ENCODE data around the gene EXOC2. TPM values are rescaled to one million over a fixed set of nuclear protein-coding genes. Genes with fewer than 3 reads are reported as not detected.

Gene EXOC2
- polyA plus RNA-seq, 10 donors, result 20.4 to 29.6 (median 23.9) TPM

GRCh38 chr6:502761-503160, 190.2 kb downstream of the EXOC2 start:
- no peak for DNase-seq

- DNase-seq, result no peak
These were observed 190.9 kb downstream of the EXOC2 start for GRCh38 chr6:501891-502601.

DNA sequence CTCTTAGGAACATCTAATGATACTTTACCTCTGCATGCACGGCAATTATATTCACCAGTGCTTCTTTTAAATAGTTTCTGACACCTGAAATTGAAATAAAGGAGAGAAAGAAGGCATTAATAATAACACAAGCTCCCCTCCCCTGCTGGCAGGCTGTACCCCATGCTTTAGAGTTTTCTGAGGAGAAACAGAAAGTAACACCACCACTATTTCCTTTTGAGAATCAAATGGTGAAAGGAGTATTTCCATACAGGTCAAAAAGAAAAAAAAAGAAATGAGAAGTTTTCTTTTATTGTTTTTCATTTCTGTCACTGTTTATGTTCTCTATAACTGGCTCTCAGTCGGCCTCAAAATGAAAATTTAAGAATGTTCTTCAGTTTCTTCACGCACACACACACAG, 193.3 kb downstream of the EXOC2 start:
- no peak for DNase-seq

GRCh38 chr6:498795-499231, 194.1 kb downstream of the EXOC2 start:
- no peak for DNase-seq

GRCh38 chr6:497258-497657, 195.7 kb downstream of the EXOC2 start:
- DNase-seq, result no peak

DNA sequence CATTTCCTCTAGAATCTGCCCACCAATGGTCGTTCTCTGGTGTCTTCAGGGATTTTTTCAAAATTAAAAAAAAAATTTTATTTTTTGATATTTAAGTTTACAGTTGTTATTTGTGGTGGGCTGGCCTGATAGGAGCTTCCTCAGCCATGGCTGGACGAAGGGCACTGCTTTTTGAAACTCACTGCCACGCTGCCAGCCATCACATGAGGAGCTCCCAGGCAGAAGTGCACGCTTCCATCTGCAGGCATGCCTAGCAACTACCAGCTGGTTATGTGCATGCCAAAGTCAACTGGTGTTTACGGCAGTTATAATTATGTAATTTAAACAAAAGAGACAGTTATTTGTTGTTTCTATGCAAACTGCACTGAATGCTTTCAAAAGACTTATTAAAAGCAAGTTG, 196.3 kb downstream of the EXOC2 start:
- DNase-seq, result no peak

DNA sequence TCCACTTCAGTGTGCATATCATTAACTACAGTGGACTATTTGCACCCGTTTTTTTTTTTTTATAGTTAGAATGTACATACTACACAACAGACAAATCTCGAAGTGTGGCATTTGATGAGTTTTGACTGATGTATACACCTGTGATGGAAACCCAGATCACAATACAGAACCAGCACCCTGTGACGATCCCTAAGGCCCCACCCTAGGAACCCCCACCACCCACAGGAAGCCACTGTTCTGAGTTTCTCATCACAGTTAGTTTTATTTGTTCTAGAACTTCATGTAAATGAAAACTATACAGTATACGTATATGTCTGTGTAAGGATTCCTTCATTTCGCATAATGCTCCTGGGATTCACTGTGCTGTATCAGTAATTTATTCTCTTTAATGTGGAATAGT, 198.5 kb downstream of the EXOC2 start:
- no peak for DNase-seq

- no peak for DNase-seq
These were observed 199.1 kb downstream of the EXOC2 start for GRCh38 chr6:493840-494239.

- DNase-seq, result no peak
These were observed 200.0 kb downstream of the EXOC2 start for GRCh38 chr6:492816-493414.

DNA sequence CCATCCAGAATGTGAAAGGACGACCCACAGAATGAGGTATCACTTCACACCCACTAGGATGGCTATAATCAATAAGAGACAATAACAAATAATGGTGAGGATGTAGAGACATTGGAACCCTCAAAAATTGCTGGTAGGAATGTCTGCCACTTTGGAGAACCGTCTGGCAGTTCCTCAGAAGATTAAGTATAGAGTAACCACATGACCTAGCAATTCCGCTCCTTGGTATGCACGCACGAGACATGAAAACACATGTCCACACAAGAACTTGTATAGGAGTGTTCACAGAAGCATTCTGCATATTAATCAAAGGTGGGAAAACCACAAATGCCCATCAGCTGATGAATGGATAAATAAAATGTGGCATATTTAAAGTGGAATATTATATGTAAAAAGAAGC, 200.8 kb downstream of the EXOC2 start:
- DNase-seq, result no peak

- no peak for DNase-seq
These were observed 201.7 kb downstream of the EXOC2 start for GRCh38 chr6:491233-491632.

DNA sequence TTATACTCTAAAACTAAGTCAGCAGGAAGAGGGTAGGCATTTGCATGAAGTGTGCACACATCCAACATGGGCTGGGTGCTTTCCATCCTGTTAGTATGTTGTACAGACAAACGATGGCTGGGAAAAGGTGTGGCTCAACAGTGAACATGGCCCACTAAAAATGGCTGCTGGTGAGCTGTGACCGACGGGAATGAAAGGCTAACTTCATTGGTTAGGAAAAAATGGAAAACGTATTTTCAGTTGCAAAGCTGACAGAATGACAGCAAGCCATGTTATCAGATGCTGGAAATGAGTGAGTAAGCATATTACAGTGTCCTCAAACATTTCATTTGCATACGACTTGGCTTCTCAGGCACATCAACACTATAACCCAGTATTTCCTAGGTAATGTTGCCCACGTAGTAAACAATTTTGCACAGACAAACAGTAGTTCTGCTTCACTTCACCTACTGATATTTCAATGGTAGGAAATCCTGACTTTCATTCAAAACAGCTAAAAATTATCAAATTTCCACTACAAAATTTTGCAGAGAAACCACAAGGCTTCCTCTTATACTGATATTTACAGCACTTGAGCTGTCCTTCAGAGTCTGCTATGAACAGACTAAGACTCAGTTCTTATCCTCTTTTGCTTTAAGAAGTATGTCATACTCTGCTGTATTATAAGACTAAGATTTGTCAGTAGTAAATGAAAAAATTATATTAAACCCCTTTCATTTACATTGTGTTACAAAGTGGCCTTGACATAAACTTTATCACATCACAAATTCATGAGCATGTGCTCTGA, 202.5 kb downstream of the EXOC2 start:
- no peak for DNase-seq

GRCh38 chr6:489762-490161, 203.2 kb downstream of the EXOC2 start:
- DNase-seq, result no peak

GRCh38 chr6:489001-489400, 203.9 kb downstream of the EXOC2 start:
- no peak for DNase-seq

DNA sequence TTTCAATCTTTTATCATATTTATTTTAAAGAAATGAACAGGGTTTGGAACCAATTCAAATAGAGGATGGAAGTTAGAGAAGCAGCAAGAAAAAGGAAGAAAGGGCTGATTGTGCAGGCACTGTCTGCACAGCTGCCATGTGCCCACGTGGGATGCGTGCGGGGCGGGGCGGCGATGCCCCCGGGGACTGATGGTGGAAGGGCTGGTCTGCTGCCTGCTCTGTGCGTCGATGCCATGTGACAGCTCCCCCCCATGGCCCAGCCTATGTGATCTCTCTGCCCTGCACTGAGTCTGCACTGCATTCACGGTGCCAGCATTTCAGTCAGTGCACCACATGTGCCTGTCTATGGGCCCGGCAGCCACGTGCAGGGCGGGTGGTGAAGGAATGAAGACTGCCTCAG, 205.0 kb downstream of the EXOC2 start:
- DNase-seq, result peak in 1 of 3 donors; percentile 30

- no peak for DNase-seq
These were observed 207.2 kb downstream of the EXOC2 start for GRCh38 chr6:485655-486170.

DNA sequence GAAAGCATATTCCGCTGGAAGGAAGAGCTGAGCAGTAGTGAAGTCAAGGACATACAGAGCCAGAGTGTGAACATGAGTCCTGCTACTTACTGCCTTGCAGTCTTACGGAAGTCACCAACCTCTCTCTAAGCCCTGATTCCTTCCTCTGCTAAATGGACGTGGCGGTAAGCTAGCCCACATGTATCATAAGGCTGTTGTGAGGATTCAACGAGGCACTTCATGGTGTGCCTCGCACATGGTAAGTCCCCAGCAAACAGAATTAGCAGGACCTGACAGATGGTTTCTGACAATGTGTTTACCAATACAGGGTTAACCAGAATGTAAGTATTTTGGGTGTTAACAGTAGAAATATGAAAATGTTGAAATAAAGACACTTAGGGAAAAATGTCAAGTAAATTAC, 208.2 kb downstream of the EXOC2 start:
- DNase-seq, result no peak

- no peak for DNase-seq
These were observed 208.7 kb downstream of the EXOC2 start for GRCh38 chr6:484086-484745.

GRCh38 chr6:475314-475713, 217.6 kb downstream of the EXOC2 start:
- no peak for DNase-seq

DNA sequence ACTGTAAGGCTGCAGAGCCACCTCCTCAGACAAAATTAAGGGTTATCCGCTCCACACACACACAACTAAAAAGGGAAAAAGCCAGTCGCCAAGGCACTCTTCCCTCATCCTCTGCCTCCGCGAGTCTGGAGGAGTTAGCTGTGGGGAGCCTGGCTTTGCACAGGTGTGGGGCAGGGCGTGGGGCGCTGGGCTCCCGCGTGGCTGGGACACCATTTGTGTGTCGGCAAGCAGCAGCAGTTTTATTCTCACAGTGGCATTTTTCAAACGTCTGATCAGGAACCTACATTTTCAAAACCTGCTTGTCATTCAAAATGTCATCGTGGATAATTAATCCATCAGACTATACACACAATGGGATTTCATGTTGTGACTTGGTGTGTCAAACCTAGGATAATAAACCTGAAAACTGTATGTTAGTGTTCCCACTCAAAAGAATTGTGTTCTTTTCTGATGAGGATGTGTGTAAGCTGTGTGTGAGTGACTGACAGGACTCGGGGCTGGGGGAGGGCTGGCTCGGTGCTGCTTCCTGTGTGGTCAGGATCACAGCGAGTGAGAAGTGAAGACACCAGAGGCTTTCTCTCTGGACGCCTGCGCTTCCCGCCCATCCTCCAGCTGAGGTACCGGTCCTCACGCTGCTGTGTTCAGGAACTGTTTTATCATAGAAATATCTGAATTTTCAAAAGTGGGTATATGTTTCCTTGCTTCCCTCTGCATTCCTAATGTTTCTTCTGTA, 218.3 kb downstream of the EXOC2 start:
- DNase-seq, result no peak

GRCh38 chr6:473768-474452, 219.0 kb downstream of the EXOC2 start:
- no peak for DNase-seq
